Stimulated activated CD4-positive, alpha-beta T cell treated with anti-CD3 and anti-CD28 coated beads, Interleukin-4, amount 100 ng/mL, for 1 hour (primary cell): ENCODE data around the gene SHF.

Experiments used
- DNase-seq: peaks from one replicate; pipeline ENCODE4 v3.0.0-alpha.2; 2020

Gene SHF

GRCh38 chr15:45169608-45170480 lies 17.9 kb downstream of the SHF start:
- no peak for DNase-seq

DNA sequence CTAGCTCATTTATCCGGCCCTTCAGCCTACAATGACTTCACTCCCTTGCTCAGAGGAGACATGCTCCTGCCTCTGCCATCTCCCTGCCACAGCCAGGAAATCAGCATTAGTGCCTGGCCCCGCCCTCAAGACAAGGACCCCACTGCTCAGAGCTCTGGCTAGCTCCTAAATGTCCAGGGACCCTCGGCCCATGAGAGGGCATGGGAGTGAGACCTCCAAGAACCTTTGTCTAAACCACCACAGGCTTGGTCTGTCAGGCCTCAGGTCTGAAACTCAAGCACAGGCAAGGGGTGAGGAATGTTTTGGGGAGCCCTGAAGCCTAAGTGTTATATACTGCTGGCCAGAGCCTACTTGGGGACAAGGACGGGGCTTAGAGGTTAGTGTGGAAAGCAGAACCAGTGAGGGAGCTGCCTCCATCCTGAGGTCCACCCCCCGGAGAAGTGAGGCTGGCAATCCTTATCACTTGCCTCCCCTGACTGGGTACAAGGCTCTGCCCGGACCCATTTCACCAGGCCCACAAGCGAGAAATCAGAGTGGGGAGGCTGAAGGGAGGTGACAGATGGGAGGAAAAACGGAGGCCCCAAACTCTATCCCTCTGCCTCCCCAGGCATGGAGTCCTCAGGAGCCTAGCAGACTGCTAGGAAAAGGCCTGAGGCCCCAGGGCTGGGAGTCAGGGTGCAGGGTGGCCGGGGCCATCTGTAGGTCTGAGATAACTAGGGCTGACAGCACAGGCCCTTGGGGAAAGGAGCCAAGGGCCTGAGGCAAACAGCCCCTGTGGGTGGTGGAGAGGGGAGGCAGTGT lies 18.8 kb downstream of the SHF start:
- no peak for DNase-seq

DNA sequence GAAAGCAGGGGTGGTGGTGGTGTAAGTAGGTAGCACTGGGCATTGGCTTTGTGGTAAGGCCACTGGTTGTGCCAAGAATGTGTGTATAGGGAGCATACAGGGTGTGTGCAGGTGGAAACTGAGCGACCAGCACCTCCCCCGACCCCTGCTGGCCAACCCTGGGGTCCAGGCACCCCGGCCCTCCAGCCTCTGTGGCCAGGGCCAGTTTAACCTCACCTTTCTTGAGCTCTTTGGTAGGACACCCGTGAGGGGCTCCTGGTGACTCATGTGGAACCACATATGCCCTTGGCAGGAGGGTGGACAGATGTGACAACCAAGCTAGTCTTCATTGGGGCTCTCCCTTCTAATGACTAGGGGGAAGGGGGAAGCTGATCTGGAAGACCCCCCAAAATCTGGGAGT lies 19.5 kb downstream of the SHF start:
- DNase-seq: no peak

DNA sequence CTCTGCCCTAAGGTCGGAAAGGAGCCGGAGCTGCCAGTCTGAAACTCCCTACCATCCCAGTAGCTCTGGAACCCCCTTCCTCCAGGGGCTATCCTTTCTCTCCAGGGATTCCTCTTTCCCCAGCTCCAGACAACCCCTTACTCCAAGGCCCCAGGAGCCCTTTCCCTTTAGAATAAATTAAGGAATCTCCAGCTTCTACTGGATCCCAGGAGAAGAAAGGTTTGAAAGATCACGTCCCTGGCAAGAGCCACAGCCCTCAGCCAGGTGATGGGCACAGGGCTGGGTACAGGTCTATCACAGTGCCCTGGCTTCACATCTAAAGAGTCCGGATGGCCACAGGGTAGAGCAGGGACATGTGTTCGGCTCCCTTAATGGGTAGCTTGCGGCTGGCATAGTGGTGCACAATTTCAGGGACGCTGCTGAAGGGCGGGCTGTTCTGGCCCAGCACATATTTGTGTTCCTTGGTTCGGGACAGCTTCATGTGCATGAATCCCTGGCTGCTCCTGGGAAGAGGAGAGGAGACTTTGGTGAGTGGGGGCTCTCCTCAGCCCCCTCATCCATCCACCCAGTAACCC lies 20.0 kb downstream of the SHF start:
- no peak for DNase-seq

DNA sequence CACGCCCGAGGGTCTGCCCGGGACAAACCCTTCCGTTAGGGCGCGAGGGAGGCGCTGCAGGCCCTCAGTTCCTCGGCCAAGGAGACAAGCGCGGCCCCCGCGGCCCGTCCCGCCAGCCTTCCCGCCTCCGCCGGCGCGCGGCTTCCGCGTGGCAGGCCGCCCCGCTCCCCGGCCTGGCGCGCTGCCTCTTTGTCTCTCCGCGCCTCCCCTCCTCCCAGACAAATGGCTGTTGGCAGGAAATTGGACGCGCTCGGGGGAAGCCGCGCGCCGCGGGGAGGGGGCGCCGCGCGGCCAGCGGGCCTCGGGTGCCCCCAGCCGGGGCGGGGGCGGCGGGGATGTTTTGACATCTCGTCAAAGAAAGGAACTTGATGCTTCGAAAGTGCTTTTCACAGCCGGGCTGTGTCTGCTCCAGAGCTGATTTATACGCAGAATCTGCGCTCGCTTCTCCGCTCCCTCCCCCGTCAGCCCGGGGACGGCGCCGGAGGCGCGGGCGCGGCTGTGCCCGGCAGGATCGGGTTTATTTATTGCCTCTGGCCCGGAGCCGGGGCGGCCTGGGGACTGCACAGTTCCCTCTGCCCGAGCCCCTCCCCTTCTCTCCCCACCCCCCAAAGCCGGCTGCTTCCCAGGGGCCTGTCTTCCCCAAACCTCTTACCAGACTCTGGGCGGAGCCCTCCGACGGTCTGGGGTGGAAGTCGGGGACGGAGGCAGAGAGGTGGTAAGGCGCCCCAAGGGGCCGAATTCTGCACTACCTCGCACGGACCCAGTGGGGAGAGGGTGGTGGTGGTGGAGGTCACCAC lies 20.7 kb downstream of the SHF start:
- DNase-seq: peak; percentile 81

GRCh38 chr15:45165536-45165935 lies 22.2 kb downstream of the SHF start:
- no peak for DNase-seq

GRCh38 chr15:45164914-45165313 lies 22.9 kb downstream of the SHF start:
- DNase-seq: no peak

DNA sequence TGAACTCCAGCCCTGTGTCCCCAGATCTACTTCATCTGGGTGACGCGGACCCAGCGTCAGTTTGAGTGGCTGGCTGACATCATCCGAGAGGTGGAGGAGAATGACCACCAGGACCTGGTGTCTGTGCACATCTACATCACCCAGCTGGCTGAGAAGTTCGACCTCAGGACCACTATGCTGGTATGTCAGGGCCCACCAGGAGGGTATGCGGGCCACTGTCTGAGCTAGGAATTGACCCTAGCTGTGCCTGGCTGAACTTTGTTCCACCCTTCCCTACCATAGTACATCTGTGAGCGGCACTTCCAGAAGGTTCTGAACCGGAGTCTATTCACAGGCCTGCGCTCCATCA lies 24.3 kb downstream of the SHF start:
- DNase-seq: no peak

GRCh38 chr15:45162771-45163507 lies 24.8 kb downstream of the SHF start:
- peak; percentile 60 for DNase-seq

- no peak for DNase-seq
Measured at GRCh38 chr15:45161666-45162065, 26.1 kb downstream of the SHF start.

DNA sequence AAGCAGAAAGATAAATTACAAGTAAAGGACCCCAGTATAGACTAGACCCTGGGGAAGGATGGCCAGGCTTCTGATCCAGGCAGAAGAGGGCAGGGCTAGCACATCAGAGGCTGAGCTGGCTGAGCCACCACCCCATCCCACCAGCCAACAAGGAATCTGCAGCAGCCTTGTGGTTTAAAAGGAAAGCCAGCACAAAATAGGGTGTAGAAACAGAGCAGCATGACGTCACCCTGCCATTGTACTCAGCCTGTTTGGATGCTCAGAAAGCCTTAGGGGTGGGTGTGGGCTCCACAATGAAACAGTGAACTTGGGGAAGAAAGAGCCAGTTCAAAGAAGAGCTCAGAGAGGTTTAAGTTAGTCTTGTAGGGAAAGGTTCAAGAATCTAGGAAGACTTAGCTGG lies 29.8 kb downstream of the SHF start:
- no peak for DNase-seq

- DNase-seq: no peak
Measured at GRCh38 chr15:45156744-45157455, 30.9 kb downstream of the SHF start.

- DNase-seq: no peak
Measured at GRCh38 chr15:45155739-45156138, 32.0 kb downstream of the SHF start.

- DNase-seq: no peak
Measured at GRCh38 chr15:45151998-45152828, 35.6 kb downstream of the SHF start.

DNA sequence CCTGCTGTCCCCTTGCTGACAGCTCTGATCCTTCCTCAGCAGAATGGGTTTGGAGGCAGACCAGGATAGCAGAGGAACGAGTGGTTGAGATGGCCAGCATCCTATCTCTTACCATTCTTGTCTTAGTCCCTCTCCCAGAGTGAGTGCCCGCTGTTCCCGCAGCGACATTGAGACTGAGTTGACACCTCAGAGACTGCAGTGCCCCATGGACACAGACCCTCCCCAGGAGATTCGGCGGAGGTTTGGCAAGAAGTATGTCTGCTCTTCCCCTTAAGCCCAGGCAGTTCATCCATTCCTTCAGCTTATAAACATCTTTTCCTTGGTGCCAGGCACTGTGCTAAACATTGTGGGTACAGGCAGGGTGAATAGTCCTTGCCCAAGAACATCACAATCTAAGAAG lies 36.8 kb downstream of the SHF start:
- no peak for DNase-seq

GRCh38 chr15:45150481-45150880 lies 37.3 kb downstream of the SHF start:
- DNase-seq: no peak

GRCh38 chr15:45149060-45149459 lies 38.7 kb downstream of the SHF start:
- no peak for DNase-seq

DNA sequence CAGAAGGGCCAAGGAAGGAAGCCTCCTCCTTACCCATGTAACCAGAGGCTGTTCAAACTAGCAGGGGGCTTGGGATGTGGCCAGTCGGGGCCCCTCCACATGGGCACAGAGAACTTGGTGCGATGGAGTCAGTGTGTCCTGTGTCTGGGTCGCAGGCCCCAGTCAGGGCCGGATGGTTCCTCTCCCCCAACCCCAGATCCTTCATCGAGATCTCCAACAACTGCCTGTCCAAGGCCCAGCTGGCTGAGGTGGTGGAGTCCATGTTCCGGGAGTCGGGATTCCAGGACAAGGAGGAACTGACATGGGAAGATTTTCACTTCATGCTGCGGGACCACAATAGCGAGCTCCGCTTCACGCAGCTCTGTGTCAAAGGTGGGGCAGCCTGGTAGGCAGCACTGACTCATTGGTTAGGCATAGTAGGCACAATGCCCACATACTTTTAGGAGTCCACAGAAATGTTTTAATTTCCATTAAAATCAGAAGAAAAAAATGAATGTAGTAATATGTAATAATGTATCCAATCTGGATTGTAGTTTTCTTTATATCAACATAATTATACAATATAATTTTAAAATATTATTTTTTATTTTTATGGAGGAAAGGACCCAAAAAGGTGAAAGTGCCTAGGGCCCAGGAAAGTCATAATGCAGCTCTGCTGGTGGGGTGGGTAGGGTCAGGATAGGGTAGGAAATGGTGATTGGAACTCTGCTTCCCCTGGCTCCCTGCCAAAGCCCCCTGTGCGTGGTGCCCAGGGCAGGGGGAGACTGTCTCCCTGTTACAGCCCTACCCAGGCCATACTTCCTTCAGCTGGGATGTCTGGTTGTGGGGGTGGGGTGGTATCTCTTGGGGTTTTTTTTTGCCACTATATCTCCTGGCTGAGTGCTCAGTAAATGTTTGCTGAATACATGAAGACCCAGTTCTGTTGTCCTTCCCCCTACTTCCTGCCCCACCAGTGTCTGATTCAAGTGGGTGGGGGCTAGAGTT lies 39.4 kb downstream of the SHF start:
- no peak for DNase-seq

DNA sequence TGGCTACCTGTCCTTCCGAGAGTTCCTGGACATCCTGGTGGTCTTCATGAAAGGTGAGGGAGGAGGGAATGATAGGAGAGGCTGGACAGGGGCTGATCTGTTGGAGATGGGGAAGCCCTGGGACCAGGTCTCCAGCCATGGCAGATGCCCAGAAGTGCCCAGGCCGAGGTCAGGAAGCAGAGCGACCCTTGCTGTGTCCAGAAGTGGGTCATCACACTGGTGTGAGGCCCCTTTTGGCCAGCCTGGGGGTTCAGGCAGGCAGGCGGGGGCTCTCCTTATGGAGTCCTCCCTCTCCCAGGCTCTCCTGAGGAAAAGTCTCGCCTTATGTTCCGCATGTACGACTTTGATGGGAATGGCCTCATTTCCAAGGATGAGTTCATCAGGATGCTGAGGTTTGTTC lies 40.2 kb downstream of the SHF start:
- DNase-seq: no peak
